HepG2 (cell line): ENCODE measurements around the gene BLCAP. TPM values are rescaled to one million over a fixed set of nuclear protein-coding genes. Genes with fewer than 3 reads are reported as not detected.

Experiments used
- DPF2 ChIP-seq: sonication (generic); formaldehyde crosslinking; IDR thresholded peaks from 2 replicates; pipeline ENCODE4 v1.4.0; 2020; ENCODE audit warnings: mild to moderate bottlenecking, low read depth, missing genetic modification reagents, borderline replicate concordance
- EHMT2 ChIP-seq: fragments of 200-600 bp; sonication (generic); IDR thresholded peaks from 2 replicates; pipeline ENCODE4 v1.7.0; 2017; ENCODE audit warnings: antibody characterized with exemption, low read depth, low read length, borderline replicate concordance
- MED1 ChIP-seq: sonication (generic); formaldehyde crosslinking; IDR thresholded peaks from 2 replicates; pipeline ENCODE4 v1.4.0; 2020; ENCODE audit warnings: missing genetic modification reagents
- NR2F2 ChIP-seq: IDR thresholded peaks from 2 replicates; pipeline ENCODE4 v1.6.1; 2012; ENCODE audit warnings: low read depth, inconsistent platforms, borderline replicate concordance
- RAD21 ChIP-seq: fragments of 450-650 bp; formaldehyde crosslinking; IDR thresholded peaks from 2 replicates; pipeline ENCODE4 v1.5.0; 2020; ENCODE audit warnings: mild to moderate bottlenecking
- SMC3 ChIP-seq: IDR thresholded peaks from 2 replicates; pipeline ENCODE4 v1.6.1; 2011; ENCODE audit warnings: low read length, improper control_type of control experiment
- ZNF10 ChIP-seq: sonication (generic); formaldehyde crosslinking; IDR thresholded peaks from 2 replicates; pipeline ENCODE4 v1.4.0; 2020; ENCODE audit warnings: mild to moderate bottlenecking, low read depth, missing genetic modification reagents, borderline replicate concordance
- ZNF333 ChIP-seq: sonication (generic); formaldehyde crosslinking; IDR thresholded peaks from 2 replicates; pipeline ENCODE4 v1.4.0; 2020; ENCODE audit warnings: mild to moderate bottlenecking, missing genetic modification reagents, borderline replicate concordance
- ZNF562 ChIP-seq: sonication (generic); formaldehyde crosslinking; IDR thresholded peaks from 2 replicates; pipeline ENCODE4 v1.8.0; 2022; ENCODE audit warnings: missing genetic modification reagents, borderline replicate concordance
- ZNF598 ChIP-seq: sonication (generic); formaldehyde crosslinking; IDR thresholded peaks from 2 replicates; pipeline ENCODE4 v1.5.1; 2020; ENCODE audit warnings: mild to moderate bottlenecking, missing genetic modification reagents, borderline replicate concordance
- ZNF660 ChIP-seq: sonication (generic); formaldehyde crosslinking; IDR thresholded peaks from 2 replicates; pipeline ENCODE4 v1.5.1; 2020; ENCODE audit warnings: mild to moderate bottlenecking, low read depth, missing genetic modification reagents, borderline replicate concordance
- ZNF720 ChIP-seq: sonication (generic); formaldehyde crosslinking; IDR thresholded peaks from 2 replicates; pipeline ENCODE4 v1.4.0; 2020; ENCODE audit warnings: missing genetic modification reagents
- polyA plus RNA-seq, 8 experiments: library from polyadenylated mRNA; depleted of rRNA in 3 of 8; stranded (reverse) in 7 of 8; unstranded in 1 of 8; fragments of >200 nt; fragmentation: Illumina TruSeq in 4 of 8; extraction: Trizol in 4 of 8; gene quantifications; 2 replicates each; pipeline versions ENCODE4 v1.2.1 to v1.2.3, GENCODE V29; 2011 to 2016; ENCODE audit warnings: low read depth in 4 of 8, missing spikeins in 1 of 8, mixed read lengths in 1 of 8; ENCODE audit not compliant: insufficient read depth in 1 of 8
- total RNA-seq, 5 experiments: library from RNA; depleted of rRNA; stranded (reverse); fragments of >200 nt; fragmentation: Illumina TruSeq; extraction: Trizol; gene quantifications; 2 replicates each; pipeline ENCODE4 v1.2.3, GENCODE V29; 2016; ENCODE audit warnings: low read depth in 1 of 5
- TF ChIP-seq, protein P1 (sequence below): sonication (generic); formaldehyde crosslinking; IDR thresholded peaks from 2 replicates; pipeline ENCODE4 v1.5.1; 2020; ENCODE audit warnings: mild to moderate bottlenecking, missing genetic modification reagents, borderline replicate concordance
- TF ChIP-seq, protein P2 (sequence below): sonication (generic); IDR thresholded peaks from 2 replicates; pipeline ENCODE4 v1.6.1; 2016; ENCODE audit warnings: low read depth, borderline replicate concordance
- TF ChIP-seq, protein P3 (sequence below): sonication (generic); formaldehyde crosslinking; IDR thresholded peaks from 2 replicates; pipeline ENCODE4 v1.5.1; 2020; ENCODE audit warnings: mild to moderate bottlenecking, missing genetic modification reagents, moderate library complexity
- TF ChIP-seq, protein P4 (sequence below): sonication (generic); formaldehyde crosslinking; IDR thresholded peaks from 2 replicates; pipeline ENCODE4 v1.8.1; 2022; ENCODE audit warnings: mild to moderate bottlenecking, missing genetic modification reagents
- TF ChIP-seq, protein P5 (sequence below): sonication (generic); formaldehyde crosslinking; IDR thresholded peaks from 2 replicates; pipeline ENCODE4 v1.4.0; 2020; ENCODE audit warnings: missing genetic modification reagents
- TF ChIP-seq, protein P6 (sequence below): sonication (generic); formaldehyde crosslinking; conservative IDR thresholded peaks from 2 replicates; pipeline ENCODE4 v1.8.0; 2022; ENCODE audit warnings: low read depth, missing genetic modification reagents
- TF ChIP-seq, protein P7 (sequence below): fragments of 450-650 bp; IDR thresholded peaks from 2 replicates; pipeline ENCODE4 v1.6.1; 2017

Gene BLCAP
- total and polyA plus RNA-seq, 2 of the 13 experiments (the other 11 are each of a cell fraction or from before 2014, with no cell fraction given): 52.4 to 86.8 TPM

DNA sequence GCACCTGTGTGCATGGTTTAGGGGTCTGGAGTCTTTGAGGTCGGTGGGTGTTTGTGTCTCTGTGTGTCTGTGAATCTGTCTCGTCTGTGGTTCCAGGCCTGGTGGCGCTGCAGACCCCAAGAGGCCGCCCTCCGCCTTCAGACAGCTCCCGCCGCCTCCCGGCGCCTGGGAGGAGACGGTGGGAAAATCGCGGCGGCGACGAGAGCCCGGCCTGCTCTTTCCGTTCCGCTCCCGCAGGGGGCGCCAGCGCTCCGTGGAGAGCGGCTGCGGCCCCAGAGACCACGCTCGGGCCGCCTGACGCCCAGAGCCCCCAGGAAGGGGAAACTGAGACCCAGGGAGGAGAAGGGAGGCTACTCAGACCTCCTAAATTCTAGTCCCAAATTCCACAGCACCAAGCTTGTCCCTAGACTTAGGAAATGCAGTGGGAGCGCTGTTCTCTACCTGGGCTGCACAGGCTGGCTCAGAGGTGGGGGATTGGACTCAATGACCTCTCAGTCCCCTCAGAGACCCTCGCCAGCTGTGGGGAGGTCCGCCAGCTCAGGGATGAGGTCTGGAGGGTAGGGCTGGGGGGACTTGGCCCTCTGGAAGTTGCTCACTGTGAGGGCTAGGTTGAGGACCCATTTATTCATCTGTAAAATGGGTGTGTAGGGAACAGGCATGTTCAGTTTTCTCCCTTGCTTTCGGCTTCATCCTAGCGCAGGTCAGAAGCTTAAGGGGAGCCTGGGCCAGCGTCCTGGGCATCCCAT is 36.9 kb upstream of the BLCAP start (continued):
- TF ChIP-seq ZNF10 (no peak), ZNF598 (CRISPR knock-in tag) (no peak), RAD21 (CRISPR knock-in tag) (peak; percentile 99), MED1 (CRISPR knock-in tag) (no peak), DPF2 (no peak), ZNF333 (CRISPR knock-in tag) (peak; percentile 67; the same call in 1 of the 2 replicates), ZNF660 (no peak), ZNF562 (no peak), NR2F2 (no peak), SMC3 (peak; percentile 30; the same call in 1 of the 2 replicates), ZNF720 (CRISPR knock-in tag) (no peak), EHMT2 (no peak)
- TF ChIP-seq, protein P1, sequence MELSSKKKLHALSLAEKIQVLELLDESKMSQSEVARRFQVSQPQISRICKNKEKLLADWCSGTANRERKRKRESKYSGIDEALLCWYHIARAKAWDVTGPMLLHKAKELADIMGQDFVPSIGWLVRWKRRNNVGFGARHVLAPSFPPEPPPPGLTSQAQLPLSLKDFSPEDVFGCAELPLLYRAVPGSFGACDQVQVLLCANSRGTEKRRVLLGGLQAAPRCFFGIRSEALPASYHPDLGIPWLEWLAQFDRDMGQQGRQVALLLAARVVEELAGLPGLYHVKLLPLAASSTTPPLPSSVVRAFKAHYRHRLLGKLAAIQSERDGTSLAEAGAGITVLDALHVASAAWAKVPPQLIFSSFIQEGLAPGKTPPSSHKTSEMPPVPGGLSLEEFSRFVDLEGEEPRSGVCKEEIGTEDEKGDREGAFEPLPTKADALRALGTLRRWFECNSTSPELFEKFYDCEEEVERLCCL (CRISPR knock-in tag): no peak
- TF ChIP-seq, protein P2, sequence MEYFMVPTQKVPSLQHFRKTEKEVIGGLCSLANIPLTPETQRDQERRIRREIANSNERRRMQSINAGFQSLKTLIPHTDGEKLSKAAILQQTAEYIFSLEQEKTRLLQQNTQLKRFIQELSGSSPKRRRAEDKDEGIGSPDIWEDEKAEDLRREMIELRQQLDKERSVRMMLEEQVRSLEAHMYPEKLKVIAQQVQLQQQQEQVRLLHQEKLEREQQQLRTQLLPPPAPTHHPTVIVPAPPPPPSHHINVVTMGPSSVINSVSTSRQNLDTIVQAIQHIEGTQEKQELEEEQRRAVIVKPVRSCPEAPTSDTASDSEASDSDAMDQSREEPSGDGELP: no peak; the same call in 1 of the 2 replicates
- TF ChIP-seq, protein P3, sequence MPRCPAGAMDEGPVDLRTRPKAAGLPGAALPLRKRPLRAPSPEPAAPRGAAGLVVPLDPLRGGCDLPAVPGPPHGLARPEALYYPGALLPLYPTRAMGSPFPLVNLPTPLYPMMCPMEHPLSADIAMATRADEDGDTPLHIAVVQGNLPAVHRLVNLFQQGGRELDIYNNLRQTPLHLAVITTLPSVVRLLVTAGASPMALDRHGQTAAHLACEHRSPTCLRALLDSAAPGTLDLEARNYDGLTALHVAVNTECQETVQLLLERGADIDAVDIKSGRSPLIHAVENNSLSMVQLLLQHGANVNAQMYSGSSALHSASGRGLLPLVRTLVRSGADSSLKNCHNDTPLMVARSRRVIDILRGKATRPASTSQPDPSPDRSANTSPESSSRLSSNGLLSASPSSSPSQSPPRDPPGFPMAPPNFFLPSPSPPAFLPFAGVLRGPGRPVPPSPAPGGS: no peak
- TF ChIP-seq, protein P4, sequence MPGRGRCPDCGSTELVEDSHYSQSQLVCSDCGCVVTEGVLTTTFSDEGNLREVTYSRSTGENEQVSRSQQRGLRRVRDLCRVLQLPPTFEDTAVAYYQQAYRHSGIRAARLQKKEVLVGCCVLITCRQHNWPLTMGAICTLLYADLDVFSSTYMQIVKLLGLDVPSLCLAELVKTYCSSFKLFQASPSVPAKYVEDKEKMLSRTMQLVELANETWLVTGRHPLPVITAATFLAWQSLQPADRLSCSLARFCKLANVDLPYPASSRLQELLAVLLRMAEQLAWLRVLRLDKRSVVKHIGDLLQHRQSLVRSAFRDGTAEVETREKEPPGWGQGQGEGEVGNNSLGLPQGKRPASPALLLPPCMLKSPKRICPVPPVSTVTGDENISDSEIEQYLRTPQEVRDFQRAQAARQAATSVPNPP (CRISPR knock-in tag): no peak
- TF ChIP-seq, protein P5, sequence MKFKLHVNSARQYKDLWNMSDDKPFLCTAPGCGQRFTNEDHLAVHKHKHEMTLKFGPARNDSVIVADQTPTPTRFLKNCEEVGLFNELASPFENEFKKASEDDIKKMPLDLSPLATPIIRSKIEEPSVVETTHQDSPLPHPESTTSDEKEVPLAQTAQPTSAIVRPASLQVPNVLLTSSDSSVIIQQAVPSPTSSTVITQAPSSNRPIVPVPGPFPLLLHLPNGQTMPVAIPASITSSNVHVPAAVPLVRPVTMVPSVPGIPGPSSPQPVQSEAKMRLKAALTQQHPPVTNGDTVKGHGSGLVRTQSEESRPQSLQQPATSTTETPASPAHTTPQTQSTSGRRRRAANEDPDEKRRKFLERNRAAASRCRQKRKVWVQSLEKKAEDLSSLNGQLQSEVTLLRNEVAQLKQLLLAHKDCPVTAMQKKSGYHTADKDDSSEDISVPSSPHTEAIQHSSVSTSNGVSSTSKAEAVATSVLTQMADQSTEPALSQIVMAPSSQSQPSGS (CRISPR knock-in tag): peak; percentile 42; the same call in 1 of the 2 replicates
- TF ChIP-seq, protein P6, sequence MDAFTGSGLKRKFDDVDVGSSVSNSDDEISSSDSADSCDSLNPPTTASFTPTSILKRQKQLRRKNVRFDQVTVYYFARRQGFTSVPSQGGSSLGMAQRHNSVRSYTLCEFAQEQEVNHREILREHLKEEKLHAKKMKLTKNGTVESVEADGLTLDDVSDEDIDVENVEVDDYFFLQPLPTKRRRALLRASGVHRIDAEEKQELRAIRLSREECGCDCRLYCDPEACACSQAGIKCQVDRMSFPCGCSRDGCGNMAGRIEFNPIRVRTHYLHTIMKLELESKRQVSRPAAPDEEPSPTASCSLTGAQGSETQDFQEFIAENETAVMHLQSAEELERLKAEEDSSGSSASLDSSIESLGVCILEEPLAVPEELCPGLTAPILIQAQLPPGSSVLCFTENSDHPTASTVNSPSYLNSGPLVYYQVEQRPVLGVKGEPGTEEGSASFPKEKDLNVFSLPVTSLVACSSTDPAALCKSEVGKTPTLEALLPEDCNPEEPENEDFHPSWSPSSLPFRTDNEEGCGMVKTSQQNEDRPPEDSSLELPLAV: no peak
- TF ChIP-seq, protein P7, sequence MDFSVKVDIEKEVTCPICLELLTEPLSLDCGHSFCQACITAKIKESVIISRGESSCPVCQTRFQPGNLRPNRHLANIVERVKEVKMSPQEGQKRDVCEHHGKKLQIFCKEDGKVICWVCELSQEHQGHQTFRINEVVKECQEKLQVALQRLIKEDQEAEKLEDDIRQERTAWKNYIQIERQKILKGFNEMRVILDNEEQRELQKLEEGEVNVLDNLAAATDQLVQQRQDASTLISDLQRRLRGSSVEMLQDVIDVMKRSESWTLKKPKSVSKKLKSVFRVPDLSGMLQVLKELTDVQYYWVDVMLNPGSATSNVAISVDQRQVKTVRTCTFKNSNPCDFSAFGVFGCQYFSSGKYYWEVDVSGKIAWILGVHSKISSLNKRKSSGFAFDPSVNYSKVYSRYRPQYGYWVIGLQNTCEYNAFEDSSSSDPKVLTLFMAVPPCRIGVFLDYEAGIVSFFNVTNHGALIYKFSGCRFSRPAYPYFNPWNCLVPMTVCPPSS: no peak
